ENCODE data around the gene COX6B2. TPM values are rescaled to one million over a fixed set of nuclear protein-coding genes. Genes with fewer than 3 reads are reported as not detected.

The COX6B2 gene
- total RNA-seq, 1 donor from 2014 or later = not detected

DNA sequence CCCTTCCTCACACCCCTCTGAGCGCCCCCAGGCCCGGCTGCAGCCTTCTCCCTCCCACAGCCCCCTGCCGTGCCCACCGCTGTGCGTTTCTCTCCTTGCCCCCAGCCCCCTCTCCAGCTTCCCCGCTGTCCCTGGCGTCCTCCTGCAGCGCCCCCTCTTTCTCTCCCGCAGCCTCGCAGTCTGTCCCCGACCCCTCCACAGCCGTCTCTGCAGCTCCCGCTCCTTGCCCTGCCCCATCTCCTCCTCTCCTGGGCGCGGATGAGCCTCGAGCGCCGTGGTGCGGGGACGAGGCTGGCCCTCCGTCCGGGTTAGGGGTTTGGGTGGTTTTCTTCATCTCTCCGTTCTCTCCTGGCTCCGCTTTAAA is 13.8 kb downstream of the COX6B2 start:
- H3K27ac Mint-ChIP-seq (ENCODE audit: unreplicated experiment) = no peak overlapping the region
- TF ChIP-seq, protein P1, sequence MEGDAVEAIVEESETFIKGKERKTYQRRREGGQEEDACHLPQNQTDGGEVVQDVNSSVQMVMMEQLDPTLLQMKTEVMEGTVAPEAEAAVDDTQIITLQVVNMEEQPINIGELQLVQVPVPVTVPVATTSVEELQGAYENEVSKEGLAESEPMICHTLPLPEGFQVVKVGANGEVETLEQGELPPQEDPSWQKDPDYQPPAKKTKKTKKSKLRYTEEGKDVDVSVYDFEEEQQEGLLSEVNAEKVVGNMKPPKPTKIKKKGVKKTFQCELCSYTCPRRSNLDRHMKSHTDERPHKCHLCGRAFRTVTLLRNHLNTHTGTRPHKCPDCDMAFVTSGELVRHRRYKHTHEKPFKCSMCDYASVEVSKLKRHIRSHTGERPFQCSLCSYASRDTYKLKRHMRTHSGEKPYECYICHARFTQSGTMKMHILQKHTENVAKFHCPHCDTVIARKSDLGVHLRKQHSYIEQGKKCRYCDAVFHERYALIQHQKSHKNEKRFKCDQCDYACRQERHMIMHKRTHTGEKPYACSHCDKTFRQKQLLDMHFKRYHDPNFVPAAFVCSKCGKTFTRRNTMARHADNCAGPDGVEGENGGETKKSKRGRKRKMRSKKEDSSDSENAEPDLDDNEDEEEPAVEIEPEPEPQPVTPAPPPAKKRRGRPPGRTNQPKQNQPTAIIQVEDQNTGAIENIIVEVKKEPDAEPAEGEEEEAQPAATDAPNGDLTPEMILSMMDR (IDR thresholded peaks at IDR 0.05; ENCODE audit: unreplicated experiment) = no peak
- H3K4me1 Mint-ChIP-seq (ENCODE audit: unreplicated experiment) = peaks cover 5% of the 10 kb centered on the region
- peak overlapping the region; percentile 89 for H3K4me3 Mint-ChIP-seq (ENCODE audit: unreplicated experiment)
- H3K27me3 Mint-ChIP-seq (ENCODE audit: unreplicated experiment) = peaks cover 18% of the 10 kb centered on the region
- H3K36me3 Mint-ChIP-seq (ENCODE audit: low read depth, unreplicated experiment) = peaks cover 4% of the 10 kb centered on the region
- DNase-seq (ENCODE audit: low spot score) = peak; percentile 41
- H3K9me3 Mint-ChIP-seq (ENCODE audit: unreplicated experiment) = no peaks in the 10 kb centered on the region

DNA sequence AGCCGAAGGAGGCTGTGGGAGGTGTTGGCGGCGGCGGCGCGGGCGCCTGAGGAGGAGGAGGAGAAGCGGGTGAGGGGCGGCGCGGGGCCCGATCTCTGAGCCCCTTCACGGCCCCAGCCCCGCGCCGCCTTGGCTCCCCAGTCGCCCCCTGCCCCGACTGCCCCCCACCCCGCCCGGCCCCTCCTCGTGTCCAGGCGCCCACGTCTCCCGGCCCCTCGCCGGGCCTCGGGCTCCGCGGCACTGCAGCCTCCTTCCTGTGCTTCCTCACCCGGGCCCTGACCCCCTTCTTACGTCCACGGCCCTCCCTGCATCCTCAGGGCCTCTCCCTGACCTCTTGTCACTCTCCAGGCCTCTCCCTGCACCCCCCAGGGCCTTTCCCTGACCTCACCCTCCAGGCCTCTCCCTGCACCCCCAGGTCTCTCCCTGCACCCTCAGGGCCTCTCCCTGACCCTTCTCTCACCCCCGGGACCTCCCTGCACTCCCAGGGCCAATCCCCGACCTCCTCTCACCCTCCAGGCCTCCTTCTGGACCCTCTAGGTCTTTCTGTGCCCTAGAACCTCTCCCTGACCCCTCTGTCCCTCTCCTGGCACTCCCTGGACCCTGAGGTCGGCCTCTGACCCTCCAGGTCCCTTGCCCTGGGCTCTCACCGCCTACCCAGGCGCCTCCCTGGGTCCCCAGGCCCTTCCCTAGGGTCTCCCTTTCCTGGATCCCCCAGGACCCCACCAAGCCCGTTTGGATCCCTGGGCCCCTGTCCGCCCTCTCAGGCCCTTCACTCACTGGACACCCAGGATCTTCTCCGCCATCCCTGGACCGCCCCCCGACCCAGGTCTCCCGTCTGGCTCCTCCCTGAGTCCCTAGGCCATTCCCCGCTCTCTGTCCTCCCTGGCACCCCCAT is 14.4 kb downstream of the COX6B2 start:
- H3K4me3 Mint-ChIP-seq (ENCODE audit: unreplicated experiment) = peak overlapping the region; percentile 97
- H3K27me3 Mint-ChIP-seq (ENCODE audit: unreplicated experiment) = peaks cover 14% of the 10 kb centered on the region
- no peaks in the 10 kb centered on the region for H3K9me3 Mint-ChIP-seq (ENCODE audit: unreplicated experiment)
- peak overlapping the region; percentile 100 for H3K27ac Mint-ChIP-seq (ENCODE audit: unreplicated experiment)
- no peak for DNase-seq (ENCODE audit: low spot score)
- peaks cover 5% of the 10 kb centered on the region for H3K4me1 Mint-ChIP-seq (ENCODE audit: unreplicated experiment)
- TF ChIP-seq, protein P1 (IDR thresholded peaks at IDR 0.05; ENCODE audit: unreplicated experiment) = no peak
- no peaks in the 10 kb centered on the region for H3K36me3 Mint-ChIP-seq (ENCODE audit: low read depth, unreplicated experiment)

DNA sequence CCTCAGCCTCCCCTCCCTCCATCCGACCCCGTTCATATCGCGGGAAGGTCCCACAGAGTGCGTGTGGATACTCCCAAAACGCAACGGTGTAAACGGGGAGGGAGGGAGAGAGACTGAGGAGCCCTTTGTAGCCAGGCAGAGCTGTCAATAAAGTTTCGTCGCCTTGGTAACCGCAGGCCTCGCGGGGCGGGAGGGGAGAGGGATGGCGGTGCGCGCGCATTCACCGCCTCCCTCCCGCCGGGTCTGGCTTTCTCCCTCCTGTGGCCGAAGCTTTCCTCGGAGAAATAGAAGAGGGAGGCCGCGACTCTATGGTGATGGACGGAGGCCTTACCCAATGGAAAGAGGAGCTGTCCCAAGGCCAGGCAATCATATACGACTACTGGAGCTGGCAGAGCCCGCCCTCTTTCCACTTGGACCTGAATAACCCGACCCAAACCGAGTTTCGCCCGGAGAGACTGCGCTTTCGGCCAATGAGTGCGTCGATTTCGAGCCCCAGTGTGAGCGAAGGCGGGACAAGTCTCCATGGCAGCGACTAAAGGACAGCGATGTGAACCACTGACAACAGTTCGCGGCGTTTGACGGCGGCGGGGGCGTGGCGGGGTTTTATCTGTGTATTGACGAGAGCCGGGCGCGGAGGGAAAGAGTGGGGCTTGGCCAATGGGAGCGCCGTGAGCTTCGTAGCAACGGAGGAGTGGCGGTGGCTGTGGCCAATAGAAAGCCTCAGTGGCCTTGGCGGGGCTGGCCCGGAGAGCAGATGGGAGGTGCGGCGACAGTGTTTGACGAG is 15.2 kb downstream of the COX6B2 start, which contains the start of gene KMT5C:
Gene KMT5C, plus strand, starts transcription at position 772 of the 784 bp plus-strand sequence. CDS start 2,061 bp downstream, outside the sequence.
- Mint-ChIP-seq H3K4me1 (ENCODE audit: unreplicated experiment) (peaks cover 5% of the 10 kb centered on the region), H3K27me3 (ENCODE audit: unreplicated experiment) (peaks cover 12% of the 10 kb centered on the region), H3K36me3 (ENCODE audit: low read depth, unreplicated experiment) (no peaks in the 10 kb centered on the region), H3K27ac (ENCODE audit: unreplicated experiment) (peak within 1 kb of the TSS; percentile 100), H3K4me3 (ENCODE audit: unreplicated experiment) (peak within 1 kb of the TSS; percentile 97), H3K9me3 (ENCODE audit: unreplicated experiment) (no peaks in the 10 kb centered on the region)
- TF ChIP-seq, protein P1 (IDR thresholded peaks at IDR 0.05; ENCODE audit: unreplicated experiment) = no peak
- peak; percentile 99 for DNase-seq (ENCODE audit: low spot score)

DNA sequence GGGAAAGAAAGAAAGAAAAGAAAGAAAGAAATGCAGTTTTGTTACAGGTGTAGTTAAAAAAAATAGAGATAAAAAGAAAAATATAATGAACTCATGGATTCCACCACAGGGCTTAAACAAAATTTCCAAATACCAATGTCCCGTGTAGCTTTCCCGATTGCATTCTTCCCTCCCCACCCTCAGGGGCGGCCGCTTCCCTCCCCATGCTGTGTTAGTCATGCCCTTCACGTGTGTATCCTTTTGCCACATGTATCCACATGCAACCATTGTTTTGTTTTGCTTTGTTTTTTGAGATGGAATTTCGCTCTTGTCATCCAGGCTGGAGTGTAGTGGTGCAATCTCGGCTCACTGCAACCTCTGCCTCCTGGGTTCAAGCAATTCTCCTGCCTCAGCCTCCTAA is 18.4 kb downstream of the COX6B2 start:
- peaks cover 12% of the 10 kb centered on the region for H3K27me3 Mint-ChIP-seq (ENCODE audit: unreplicated experiment)
- TF ChIP-seq, protein P1 (IDR thresholded peaks at IDR 0.05; ENCODE audit: unreplicated experiment) = no peak
- no peaks in the 10 kb centered on the region for H3K36me3 Mint-ChIP-seq (ENCODE audit: low read depth, unreplicated experiment)
- H3K27ac Mint-ChIP-seq (ENCODE audit: unreplicated experiment) = no peak overlapping the region
- H3K4me3 Mint-ChIP-seq (ENCODE audit: unreplicated experiment) = no peak overlapping the region
- H3K9me3 Mint-ChIP-seq (ENCODE audit: unreplicated experiment) = no peaks in the 10 kb centered on the region
- H3K4me1 Mint-ChIP-seq (ENCODE audit: unreplicated experiment) = peaks cover 5% of the 10 kb centered on the region
- no peak for DNase-seq (ENCODE audit: low spot score)
